HuH-7 (cell line): ENCODE measurements around the gene TSHZ1.

Experiments used
- DNase-seq: peaks from one replicate; pipeline ENCODE4 v3.0.0; 2011; ENCODE audit warnings: low spot score

The TSHZ1 gene

DNA sequence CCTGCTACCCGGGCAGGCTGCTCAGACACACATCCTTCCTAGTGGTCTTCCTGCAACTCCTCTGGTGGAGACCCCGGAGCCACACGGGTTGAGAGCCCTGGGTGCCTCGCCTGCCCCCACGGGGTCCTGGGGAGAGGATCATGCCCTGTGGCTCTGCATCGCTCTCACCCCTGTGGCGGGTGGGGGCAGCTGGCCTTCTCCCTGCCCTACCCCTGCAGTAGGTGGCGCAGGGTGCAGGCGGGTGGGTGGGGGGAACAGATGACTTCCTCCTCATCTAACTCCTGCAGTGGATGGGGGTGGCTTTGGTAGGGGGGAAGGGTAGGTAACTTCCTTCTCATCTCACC lies 38.5 kb downstream of the TSHZ1 start:
- no peak for DNase-seq

DNA sequence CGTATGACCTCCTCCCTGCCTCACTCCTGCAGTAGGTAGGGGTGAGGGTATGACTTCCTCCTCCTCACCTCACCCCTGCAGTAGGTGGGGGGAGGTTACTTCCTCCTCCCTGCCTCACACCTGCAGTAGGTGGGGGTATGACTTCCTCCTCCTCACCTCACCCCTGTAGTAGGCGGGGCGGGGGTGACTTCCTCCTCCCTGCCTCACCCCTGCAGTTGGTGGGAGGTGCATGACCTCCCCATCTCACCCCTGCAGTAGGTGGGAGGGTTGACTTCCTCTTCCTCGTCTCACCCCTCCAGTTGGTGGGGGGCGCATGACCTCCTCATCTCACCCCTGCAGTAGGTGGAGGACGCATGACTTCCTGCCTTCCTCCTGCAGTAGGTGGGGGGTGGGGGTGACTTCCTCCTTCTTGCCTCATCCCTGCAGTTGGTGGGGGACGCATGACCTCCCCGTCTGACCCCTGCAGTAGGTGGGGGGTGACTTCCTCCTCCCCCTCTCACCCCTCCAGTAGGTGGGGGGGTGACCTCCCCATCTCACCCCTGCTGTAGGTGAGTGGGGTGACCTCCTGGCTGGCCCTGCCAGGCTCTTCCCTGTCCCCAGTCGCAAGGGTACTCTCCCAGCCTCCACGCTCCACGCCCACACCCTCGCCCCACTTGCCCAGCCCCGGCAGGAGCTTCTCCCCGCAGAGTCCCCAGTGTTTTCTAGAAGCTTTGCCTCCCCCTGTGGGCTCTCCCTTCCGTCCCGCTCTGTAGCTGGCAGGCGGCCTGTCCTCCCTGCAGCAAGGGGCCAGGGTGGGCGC lies 39.3 kb downstream of the TSHZ1 start:
- no peak for DNase-seq

DNA sequence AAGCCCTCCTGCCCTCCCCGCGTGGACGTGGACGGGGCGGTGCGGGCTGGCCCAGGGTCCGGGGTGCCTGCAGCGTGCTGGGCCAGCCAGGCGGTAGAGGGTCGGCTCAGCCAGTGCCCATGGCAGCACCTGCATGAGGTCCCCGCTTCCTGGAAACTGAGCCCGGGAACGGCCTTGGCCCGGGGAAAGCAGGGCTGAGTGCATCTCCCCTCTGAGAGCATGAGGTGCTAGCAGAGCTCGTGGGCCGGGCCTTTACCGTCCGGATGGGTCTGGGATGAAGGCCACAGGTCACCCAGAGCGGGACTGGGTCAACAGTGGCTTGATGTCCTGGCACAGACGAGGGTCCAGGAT lies 39.8 kb downstream of the TSHZ1 start:
- no peak for DNase-seq

DNA sequence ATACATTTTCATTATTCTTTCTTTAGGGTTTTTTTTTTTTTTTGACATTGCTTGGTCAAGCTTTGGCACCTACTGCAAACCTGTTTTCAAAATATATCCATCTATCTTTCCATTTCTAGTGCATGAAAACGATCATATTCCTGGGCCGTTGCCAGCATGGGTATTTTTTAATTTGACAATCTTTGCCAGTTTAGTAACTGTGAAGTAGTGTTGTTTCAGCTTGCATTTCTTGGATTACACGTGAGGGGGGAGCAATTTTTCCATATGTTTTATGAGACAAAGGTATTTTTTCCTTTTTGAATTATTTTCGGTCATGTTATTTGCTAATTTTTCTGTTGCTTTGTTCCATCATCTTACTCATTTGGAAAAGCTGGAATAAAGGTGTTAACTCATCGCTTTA lies 40.9 kb downstream of the TSHZ1 start:
- DNase-seq: no peak

DNA sequence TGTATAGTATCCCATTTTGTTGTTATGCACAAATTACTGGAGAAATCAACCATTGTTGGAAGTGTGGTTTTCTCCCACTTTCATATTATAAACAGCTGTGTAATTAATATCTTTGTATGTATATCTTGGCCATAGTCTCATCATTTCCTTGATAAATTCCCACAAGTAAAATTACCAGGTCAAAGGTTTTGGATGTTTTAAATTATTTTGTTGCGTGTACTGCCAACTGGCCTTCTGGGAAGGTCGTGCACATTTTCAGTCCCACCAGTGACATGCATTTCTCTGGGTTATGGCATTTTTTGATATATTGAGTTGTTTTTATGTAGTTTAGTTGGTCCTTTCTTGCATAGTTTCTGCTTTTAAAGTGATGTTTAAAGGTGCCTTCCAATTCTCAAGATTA lies 41.5 kb downstream of the TSHZ1 start:
- no peak for DNase-seq

DNA sequence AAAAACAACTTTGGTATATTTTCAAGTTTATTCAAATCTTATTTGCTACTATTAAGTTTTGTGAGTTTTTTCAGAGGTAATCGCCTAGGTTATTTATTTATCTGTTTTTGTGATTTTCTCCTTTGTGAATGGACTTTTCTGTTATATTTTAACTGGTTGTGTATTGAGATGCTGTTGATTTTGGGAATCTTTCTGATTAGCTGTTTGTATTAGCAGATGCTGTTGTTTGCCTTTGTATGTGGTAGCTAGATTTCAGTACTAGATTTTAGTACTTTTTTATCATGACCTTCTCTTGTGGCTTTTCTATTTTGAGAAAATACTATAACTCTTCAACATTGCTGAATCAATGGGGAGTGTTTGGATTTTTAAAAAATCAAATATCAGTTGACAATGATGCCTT lies 42.4 kb downstream of the TSHZ1 start:
- DNase-seq: no peak

DNA sequence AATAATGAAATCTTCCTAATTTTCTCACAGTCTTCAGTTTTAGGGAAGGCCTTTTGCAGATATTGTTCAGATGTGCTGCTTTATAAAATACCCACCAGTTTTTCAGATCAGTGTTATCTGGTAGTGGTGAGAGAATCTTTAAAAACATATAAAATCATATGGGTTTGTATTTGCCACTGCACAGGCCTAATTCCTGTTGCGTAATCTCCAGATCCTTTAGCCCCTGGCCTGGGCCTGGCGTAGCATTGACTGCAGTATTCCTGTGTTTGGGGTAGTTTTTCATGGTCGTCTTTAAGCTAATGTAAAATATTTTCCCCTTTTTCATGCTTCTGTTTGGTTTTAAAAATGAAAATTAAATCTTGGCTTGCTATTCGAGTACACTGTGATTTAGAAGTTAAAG lies 43.2 kb downstream of the TSHZ1 start:
- peak; percentile 44 for DNase-seq

DNA sequence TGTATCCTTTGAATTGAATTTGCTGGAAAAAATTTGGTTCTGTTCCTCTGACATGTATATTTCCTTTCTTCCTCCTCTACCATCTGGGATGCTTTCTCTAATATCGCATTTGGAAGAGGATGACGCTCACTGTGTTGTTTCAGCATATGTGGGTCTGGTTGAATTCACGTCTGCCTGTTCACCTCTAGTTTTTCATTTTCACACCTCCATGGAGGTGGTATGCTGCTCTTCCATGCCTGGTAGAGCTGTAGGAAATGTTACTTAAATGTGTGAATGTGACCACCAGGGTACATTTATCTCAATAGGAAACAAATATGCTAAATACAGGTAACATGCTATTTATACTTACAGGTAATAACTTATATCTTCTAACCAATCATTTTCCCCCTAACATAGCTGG lies 44.5 kb downstream of the TSHZ1 start:
- no peak for DNase-seq

DNA sequence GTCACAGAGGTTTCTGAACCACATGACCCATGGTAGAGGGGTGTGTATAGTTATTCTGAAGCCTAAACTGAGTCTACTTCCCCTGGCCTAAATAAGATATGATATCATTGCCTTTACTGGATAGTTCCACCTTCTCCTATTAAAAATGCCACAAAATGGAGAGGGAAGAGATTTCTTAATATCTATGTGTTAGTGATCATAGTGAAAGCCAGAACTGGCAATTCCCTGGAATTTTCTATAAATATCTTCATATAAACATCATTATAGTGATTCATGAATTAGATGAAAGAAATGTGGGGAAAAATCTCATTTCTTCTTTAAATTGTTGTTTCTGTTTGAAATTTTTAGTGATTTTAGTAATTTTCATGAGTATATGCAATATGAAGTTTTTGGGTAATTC lies 45.8 kb downstream of the TSHZ1 start:
- no peak for DNase-seq

DNA sequence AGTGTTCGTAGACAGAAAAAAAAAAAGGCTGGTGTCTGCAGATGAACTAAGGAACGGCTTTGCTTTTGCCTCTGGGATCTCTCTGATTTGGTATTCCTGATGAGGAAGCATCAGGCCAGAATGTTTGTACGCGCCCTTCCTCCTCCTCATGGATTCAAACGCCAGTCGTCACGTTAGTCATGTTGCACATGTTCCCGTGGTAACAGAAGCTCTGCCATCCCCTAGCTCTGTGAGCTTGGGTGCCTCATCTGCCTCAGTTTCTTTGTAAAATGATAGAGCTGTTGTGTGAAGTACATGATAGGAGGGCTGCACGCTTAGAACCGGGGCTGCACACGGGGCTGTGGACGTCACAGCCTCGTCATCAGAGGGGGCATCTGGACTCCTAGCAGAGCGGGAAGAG lies 47.0 kb downstream of the TSHZ1 start:
- DNase-seq: no peak

DNA sequence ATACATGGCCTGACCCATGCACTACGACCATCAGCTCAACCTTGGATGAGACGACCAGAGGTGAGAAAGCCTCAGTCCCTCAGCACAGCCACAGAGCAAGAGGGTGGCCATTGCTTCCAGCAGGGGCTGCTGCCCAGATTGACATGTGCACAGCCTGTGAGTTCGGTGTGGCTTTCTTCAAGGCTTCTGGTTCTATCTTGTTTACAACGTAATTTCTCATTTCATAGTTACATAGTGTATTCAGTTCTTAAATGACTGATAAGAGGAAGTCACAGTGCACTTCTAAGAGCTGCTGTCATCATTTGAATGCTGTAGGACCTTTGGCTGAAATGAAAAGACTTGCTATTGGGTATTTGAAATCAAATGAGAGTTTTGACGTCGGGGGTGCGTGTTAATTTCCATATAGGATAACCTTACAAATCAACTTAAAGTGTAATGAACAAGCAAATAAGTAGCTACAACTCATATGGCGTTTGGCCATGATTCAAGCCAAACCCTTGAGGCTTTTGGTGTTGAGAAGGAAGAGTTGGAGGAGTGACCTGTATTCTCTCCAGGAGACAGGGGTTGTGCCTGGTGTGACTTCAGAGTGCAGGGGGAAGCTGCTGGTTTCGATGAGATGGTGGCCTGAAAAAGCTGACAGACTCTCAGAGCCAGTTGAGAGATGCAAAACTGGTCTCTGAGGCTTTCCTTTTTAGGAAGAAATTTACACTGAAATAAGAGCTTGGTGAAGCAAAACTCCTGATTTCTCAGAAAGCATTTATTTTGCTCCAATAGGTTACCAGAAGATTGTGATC lies 51.0 kb downstream of the TSHZ1 start:
- DNase-seq: no peak

DNA sequence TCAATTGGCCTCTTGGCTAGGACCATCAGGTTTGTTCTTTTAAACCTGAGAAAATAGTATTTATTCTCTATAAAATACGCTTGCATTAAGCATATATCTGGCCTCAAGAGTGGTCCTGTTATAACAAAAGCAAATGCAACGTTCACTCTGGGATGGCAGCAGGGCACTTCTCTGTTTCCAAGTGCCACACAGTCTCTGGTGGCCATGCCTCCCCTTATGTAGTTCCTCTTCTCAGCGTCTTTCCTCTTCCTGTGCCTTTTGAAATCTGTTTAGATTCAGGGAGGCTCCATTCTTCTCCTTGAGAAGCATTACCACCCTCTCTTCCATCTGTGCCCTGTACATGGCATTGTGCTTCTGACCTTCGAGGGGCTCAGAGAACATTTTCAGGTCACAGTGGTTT lies 51.9 kb downstream of the TSHZ1 start:
- no peak for DNase-seq

DNA sequence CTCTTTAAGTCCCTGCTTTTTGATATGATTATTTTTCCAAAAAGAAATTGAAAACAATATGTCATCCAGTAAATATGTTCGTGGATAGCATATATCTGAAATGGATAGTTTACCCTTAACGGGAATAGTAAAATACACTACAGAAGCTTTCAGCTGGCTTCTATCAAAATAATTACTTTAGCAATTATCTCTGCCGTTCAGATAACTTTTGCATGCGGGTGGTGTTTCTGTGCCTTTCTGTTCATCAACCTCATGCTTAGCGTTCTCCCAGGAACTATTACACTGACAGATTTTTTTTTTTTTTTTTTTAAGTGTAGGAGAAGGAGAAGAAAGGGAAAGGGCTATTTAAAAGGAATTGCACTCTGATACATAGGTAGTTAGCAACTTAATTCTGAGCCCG lies 53.6 kb downstream of the TSHZ1 start:
- DNase-seq: no peak

DNA sequence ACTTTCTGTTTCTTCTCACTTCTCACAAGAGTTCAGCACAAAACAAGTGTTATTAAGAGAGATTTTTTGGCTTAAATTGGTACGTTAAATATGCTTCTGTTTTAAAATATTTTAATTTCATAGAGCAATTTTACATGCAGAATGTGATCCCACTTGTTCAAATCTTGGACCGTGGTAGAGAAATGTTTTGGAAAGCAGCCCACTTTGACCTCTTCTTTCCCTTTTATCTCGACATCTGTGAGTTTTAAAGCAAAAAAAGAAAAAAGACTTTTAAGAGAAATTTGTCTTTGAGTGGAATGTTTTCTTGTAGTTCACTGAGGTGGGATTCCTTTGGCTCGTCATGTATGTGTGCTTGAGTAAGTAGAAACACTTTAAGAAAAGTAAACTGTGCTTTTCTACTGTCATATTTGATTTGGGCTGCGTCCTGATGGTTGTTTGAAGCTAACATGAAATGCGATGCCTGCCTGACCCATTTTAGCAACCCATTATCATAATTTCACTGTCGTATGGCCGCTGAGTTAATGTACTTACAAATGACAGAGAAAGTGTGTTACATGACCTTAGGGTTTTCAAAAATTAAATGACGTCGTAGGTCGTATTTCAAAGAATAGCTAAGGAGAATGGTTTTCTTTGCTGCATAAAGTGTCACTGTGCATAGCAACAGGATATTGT lies 54.5 kb downstream of the TSHZ1 start:
- DNase-seq: no peak

DNA sequence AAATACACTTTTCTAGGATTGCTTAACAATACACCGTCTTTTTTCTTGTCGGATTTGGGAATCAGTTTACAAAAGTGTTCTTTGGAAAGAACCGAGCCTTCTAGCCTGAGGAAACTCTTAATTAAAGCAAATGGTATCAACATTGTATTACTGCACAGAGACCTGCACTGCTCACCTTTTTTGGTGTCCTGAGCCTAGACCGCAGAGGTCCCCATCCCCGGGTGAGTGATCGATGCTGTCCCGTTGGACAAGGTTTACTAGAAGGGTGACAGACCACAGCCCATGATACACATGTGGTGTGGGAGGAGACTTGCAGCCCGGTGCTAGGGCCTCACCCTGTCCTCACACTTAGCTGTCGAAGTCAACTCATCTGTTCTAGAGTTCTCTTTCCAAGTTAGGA lies 55.3 kb downstream of the TSHZ1 start:
- no peak for DNase-seq

DNA sequence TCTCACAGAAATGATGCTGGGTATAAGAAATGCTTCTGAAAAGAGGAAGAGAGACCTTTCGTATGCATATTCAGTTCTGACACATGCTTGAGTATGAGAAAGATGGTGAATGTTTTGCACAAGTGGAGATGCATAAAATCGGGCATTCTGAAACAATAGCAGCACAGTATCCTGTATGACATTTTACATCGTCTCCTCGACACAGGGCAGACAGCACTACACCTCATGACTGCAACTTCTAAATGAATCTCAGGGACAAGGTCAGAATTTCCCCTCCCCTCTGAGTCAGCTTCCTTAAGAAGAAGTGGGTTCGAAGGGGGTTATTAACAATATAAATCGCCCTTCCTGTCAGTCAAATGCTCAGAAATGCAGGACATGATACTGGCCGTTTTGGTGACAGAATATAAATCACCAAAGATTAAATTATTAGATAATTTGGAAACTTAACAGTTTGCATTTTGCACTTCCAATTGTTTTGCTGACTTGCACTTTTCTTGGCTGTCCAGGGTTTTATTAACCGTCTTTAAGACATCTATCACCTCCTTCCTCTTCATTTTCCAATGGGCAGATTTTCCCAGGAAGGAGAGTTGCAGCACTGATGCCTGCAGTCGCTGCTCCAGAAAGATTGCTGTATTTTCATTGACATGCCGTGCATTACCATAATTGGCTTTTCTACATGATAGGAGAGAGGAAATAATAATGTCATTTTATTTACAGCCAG lies 57.2 kb downstream of the TSHZ1 start:
- no peak for DNase-seq

DNA sequence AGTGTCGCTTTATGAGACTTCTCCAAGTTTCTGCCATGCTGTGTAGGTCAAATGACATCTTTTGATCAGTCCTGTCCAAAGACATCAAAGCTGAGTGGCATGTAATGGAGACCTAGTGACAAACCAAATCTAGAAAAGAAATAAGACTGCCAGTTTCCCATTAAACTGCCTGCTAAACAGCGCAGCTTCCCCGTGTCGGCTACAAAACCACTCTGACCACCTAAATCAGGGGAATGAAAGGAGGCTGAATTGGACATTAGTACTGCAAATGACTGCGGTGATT lies 57.7 kb downstream of the TSHZ1 start:
- DNase-seq: no peak

DNA sequence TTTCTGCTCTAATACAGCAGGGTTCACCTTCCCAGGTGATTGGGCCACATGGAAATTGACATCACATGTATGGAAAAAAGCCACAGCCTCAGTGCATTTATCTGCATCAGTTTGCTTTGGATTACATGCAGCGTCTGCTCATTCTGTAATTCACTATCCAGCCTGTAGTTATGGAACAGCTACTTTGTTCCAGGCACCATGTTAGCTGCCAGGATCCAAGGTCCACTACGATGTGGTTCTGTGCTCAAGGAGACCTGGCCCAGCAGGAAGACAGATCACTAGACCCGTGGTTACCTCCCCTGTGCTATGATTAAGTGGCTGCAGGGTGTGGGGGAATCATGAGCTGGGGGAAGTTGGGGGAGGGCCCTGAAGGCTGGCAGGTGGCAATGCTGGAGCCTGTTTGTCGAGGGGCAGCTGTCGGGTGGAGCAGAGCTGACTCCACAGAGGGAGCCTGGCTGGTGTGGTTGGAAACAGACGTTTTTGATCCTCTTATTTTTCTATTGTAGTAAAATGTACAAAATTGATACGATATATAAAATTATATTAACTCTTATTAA lies 58.6 kb downstream of the TSHZ1 start:
- no peak for DNase-seq

DNA sequence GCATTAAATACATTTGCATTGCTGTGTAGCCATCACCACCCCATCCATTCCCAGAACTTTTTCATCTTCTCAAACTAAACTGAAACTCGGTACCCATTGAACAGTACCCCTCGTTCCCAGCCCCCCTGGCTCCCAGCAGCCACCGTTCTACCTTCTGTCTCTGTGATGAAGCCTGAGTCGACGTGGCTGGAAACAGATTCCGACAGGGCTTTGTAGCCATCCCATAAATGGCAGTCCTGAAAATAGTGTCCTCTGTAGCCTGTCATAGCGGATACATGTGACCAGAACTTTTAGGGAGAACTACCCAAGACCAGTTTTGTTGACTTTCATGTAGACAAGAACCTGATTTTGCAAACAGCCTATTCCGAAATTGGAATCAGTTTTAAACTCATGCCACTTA lies 59.1 kb downstream of the TSHZ1 start:
- DNase-seq: no peak

DNA sequence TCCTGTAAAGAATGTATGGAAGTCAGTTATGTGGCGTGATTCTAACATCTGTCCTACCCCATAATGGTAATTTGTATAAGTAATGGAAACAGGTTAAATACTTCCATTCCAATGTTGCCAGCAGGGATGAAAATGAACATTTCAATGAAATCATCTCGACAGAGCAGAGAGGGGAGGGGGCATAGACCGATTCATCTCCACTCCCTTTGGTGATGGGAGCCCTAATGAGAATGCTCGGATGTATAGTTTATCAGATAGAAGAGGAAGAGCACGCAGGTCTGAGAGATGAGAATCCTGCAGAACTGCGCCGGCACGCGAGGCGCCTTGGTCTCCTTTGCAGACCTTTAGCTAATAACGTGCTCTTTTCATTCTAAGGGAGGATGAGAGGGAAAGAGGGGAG lies 61.4 kb downstream of the TSHZ1 start:
- DNase-seq: no peak

DNA sequence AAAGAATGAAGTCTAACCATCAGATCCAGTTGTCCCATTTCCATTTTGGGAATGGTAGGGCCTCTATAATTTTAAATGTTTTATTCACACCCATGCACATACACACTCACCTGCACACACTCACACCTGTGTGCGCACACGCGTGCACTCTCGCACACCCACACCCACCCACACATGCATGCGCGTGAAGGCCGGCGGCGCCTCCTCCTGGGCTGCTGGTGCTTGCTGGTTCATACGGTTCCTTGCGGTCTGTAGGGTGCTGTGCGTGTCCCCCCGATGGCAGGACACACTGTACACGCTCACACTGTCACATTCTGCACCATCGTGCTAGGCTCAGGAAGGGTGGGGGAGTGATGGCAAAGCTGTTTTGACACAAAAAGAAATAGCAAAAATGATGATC lies 63.2 kb downstream of the TSHZ1 start:
- no peak for DNase-seq

DNA sequence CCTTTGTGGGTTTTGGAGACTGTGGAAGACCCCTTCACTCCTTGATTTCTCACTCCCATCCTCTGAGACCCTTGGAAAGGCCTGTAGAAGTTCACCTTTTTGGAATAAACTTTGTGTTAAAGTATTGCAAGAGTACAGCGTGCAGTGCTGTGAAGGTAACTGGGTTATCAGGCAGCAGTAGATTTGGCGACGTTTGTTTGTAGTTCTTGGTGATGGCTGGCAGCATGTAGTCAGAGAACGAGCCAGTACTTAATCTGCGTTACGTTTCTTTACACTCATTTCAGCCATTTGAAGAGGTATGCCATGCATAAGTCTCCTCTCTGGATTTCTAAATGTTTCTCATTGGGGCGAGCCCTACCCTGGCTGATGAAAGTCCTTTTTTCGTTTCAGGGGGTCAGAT lies 64.6 kb downstream of the TSHZ1 start:
- DNase-seq: no peak
